ENCODE results near the gene ESRRA.

Gene ESRRA

DNA sequence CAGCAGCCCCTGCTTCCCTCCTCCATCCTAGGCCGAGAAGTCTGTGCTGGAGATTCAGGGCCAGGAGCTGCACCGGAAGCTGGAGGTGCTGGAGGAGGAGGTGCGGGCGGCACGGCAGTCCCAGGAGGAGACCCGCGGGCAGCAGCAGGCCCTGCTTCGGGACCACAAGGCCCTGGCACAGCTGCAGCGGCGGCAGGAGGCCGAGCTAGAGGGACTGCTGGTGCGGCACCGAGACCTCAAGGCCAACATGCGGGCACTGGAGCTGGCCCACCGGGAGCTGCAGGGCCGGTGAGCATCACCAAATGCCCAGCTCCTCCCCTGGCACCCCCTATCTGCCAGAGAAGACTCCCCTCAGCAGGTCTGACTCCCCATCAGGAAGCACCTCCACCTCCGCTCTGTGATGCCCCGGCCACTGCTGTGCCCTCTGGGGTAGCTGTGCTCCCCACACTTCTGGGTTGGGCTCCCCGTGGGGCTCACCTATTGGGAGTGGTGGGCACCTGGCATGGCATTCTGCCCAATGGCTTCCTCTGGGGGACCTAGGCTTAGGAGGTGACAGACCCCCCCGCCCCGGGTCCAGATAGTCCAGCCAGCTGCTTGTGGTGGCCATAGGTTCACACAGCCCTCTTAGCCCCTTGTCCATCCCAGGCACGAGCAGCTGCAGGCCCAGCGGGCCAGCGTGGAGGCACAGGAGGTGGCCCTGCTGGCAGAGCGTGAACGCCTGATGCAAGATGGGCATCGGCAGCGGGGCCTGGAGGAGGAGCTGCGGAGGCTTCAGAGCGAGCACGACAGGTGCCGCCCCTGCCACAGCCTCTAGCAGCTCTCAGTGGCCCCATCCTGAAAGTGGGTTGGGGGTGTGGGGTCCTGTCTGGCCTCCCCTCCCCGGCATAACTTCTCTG, 47.0 kb downstream of the ESRRA start:
- no peaks in the 10 kb centered on the region for H3K27me3 ChIP-seq (ENCODE audit: insufficient read depth, low read depth)
- H2AFZ ChIP-seq (ENCODE audit: low read depth) = no peak overlapping the region
- H3K36me3 ChIP-seq (ENCODE audit: insufficient read depth) = no peaks in the 10 kb centered on the region
- no peak overlapping the region for H3K9ac ChIP-seq
- H3K27ac ChIP-seq = no peak overlapping the region
- H3K79me2 ChIP-seq (ENCODE audit: insufficient read depth, low read depth) = no peaks in the 10 kb centered on the region
- H4K20me1 ChIP-seq (ENCODE audit: insufficient read depth) = no peaks in the 10 kb centered on the region
- H3K4me1 ChIP-seq (ENCODE audit: low read depth, poor library complexity, severe bottlenecking) = no peaks in the 10 kb centered on the region
- H3K4me2 ChIP-seq = no peak overlapping the region
- no peak overlapping the region for H3K4me3 ChIP-seq (IDR thresholded peaks at IDR 0.05; ENCODE audit: insufficient read depth, low read depth, low read length)
- TF ChIP-seq, protein P1, sequence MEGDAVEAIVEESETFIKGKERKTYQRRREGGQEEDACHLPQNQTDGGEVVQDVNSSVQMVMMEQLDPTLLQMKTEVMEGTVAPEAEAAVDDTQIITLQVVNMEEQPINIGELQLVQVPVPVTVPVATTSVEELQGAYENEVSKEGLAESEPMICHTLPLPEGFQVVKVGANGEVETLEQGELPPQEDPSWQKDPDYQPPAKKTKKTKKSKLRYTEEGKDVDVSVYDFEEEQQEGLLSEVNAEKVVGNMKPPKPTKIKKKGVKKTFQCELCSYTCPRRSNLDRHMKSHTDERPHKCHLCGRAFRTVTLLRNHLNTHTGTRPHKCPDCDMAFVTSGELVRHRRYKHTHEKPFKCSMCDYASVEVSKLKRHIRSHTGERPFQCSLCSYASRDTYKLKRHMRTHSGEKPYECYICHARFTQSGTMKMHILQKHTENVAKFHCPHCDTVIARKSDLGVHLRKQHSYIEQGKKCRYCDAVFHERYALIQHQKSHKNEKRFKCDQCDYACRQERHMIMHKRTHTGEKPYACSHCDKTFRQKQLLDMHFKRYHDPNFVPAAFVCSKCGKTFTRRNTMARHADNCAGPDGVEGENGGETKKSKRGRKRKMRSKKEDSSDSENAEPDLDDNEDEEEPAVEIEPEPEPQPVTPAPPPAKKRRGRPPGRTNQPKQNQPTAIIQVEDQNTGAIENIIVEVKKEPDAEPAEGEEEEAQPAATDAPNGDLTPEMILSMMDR (conservative IDR thresholded peaks at IDR 0.05; ENCODE audit: low read depth, low read length) = no peak

DNA sequence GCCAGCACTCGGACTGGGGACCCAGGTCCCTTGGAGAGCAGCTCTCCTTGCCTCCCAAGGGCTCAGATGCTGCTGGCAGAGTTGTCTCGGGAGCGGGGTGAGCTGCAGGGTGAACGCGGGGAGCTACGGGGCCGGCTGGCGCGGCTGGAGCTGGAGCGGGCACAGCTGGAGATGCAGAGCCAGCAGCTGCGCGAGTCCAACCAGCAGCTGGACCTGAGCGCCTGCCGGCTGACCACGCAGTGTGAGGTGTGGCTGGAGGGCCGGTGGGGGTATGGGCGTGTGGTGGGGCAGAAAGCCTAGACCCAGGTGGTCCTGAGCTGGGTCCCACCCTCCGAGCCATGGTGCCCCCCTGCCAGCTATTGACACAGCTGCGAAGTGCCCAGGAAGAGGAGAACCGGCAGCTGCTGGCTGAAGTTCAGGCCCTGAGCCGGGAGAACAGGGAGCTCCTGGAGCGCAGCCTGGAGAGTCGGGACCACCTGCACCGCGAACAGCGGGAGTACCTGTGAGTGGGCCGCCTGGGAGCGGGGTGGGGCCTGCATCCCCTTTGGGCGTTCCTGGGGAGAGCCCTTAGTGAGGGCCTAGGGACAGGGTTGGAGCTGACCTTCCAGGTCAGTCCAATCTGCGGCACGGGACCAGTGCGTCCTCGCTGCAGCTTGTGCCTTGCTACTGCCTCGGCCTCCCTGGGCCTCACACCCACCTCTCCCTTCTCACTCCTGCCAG, 47.8 kb downstream of the ESRRA start:
- Histone ChIP-seq H3K4me3 (IDR thresholded peaks at IDR 0.05; ENCODE audit: insufficient read depth, low read depth, low read length) (no peak overlapping the region), H3K36me3 (ENCODE audit: insufficient read depth) (no peaks in the 10 kb centered on the region), H2AFZ (ENCODE audit: low read depth) (no peak overlapping the region), H3K27ac (no peak overlapping the region), H3K9ac (no peak overlapping the region), H4K20me1 (ENCODE audit: insufficient read depth) (no peaks in the 10 kb centered on the region), H3K4me2 (no peak overlapping the region), H3K79me2 (ENCODE audit: insufficient read depth, low read depth) (no peaks in the 10 kb centered on the region), H3K4me1 (ENCODE audit: low read depth, poor library complexity, severe bottlenecking) (peaks cover 7% of the 10 kb centered on the region), H3K27me3 (ENCODE audit: insufficient read depth, low read depth) (no peaks in the 10 kb centered on the region)
- TF ChIP-seq, protein P1 (conservative IDR thresholded peaks at IDR 0.05; ENCODE audit: low read depth, low read length) = no peak

DNA sequence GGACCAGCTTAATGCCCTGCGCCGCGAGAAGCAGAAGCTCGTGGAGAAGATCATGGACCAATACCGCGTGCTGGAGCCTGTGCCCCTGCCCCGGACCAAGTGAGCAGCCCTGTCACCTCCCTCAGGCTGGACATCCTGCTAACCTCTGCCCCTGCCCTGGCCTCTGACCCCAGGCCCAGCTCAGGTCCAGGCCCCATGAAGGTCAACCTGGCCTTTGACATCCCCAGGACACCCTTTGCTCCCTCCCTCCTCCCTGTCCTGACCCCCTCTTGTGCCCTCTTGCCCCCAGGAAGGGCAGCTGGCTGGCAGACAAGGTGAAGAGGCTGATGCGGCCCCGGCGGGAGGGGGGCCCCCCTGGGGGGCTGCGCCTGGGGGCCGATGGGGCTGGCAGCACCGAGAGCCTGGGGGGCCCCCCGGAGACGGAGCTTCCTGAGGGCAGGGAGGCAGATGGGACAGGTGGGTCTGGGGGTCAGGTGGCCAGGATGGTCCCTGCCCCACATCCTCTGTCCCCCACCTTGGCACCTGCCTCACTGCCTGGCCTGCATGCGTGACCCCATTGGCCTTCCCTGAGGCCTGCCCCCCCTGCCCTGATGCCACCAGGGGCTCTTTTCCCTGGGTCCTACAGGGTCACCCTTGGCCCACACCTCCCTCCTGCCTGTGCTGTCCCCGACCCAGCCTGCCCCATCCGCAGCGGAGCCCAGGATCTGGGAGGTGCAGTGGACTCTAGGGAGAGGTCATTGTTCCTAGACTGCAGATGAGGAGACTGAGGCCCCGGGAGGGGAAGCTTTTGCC, 48.6 kb downstream of the ESRRA start:
- Histone ChIP-seq H3K4me3 (IDR thresholded peaks at IDR 0.05; ENCODE audit: insufficient read depth, low read depth, low read length) (no peak overlapping the region), H2AFZ (ENCODE audit: low read depth) (no peak overlapping the region), H3K79me2 (ENCODE audit: insufficient read depth, low read depth) (no peaks in the 10 kb centered on the region), H3K4me1 (ENCODE audit: low read depth, poor library complexity, severe bottlenecking) (peaks cover 12% of the 10 kb centered on the region), H3K4me2 (no peak overlapping the region), H3K36me3 (ENCODE audit: insufficient read depth) (no peaks in the 10 kb centered on the region), H3K27ac (no peak overlapping the region), H4K20me1 (ENCODE audit: insufficient read depth) (no peaks in the 10 kb centered on the region), H3K27me3 (ENCODE audit: insufficient read depth, low read depth) (no peaks in the 10 kb centered on the region), H3K9ac (no peak overlapping the region)
- TF ChIP-seq, protein P1 (conservative IDR thresholded peaks at IDR 0.05; ENCODE audit: low read depth, low read length) = no peak

DNA sequence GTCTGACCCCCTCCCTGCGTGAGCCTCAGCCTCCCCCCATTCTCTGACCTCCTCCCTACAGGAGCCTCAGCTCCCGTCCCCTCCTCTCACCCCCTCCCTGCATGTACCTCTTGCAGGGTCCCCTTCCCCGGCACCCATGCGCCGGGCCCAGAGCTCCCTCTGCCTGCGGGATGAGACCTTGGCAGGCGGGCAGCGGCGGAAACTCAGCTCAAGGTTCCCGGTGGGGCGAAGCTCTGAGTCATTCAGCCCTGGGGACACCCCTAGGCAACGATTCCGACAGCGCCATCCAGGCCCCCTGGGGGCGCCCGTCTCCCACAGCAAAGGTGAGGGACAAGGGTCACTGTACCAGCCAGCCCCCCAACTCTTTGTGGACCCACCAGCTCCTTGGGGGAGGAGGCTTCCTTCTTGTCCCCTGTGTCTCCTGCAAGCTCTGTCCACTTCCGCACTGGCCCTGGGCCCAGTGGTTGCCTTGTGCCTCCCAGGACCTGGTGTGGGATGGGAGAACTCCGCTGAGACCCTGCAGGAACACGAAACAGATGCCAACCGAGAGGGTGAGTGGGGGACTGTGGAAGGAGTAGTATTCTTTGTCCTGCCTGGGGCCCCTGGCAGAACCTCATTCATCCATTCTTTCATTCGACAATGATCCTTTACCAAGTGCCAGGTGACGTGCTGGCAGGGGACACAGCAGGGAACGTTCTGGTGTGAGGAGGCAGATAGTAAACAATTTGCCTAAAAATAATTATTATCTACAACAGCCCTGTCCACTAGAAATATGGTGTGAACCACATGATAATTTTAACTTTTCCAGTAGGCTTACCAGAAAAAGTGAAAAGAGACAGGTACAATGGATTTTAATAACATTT, 50.0 kb downstream of the ESRRA start:
- Histone ChIP-seq H4K20me1 (ENCODE audit: insufficient read depth) (no peaks in the 10 kb centered on the region), H3K4me3 (IDR thresholded peaks at IDR 0.05; ENCODE audit: insufficient read depth, low read depth, low read length) (no peak overlapping the region), H3K4me2 (no peak overlapping the region), H3K4me1 (ENCODE audit: low read depth, poor library complexity, severe bottlenecking) (peaks cover 18% of the 10 kb centered on the region), H3K9ac (no peak overlapping the region), H3K36me3 (ENCODE audit: insufficient read depth) (no peaks in the 10 kb centered on the region), H2AFZ (ENCODE audit: low read depth) (no peak overlapping the region), H3K27ac (no peak overlapping the region), H3K27me3 (ENCODE audit: insufficient read depth, low read depth) (no peaks in the 10 kb centered on the region), H3K79me2 (ENCODE audit: insufficient read depth, low read depth) (no peaks in the 10 kb centered on the region)
- TF ChIP-seq, protein P1 (conservative IDR thresholded peaks at IDR 0.05; ENCODE audit: low read depth, low read length) = no peak
